Loucy (cell line): ENCODE results near the gene GTF2E1.

ENCODE experiments used
- CTCF ChIP-seq: fragments of 200-600 bp; sonication (generic); conservative IDR thresholded peaks from 2 replicates; pipeline ENCODE4 v1.5.1; 2014; ENCODE audit warnings: mild to moderate bottlenecking, antibody characterized with exemption, low read length
- EZH2phosphoT487 ChIP-seq: fragments of 200-600 bp; IDR thresholded peaks from 2 replicates; pipeline ENCODE4 v1.6.1; 2018; ENCODE audit warnings: antibody characterized with exemption, mild to moderate bottlenecking, moderate library complexity, borderline replicate concordance

GRCh38 chr3:120795017-120795648, 52.6 kb downstream of the GTF2E1 start:
- TF ChIP-seq CTCF (peak; percentile 98), EZH2phosphoT487 (no peak)
